ENCODE results near the gene MTMR3.

MTMR3 gene

DNA sequence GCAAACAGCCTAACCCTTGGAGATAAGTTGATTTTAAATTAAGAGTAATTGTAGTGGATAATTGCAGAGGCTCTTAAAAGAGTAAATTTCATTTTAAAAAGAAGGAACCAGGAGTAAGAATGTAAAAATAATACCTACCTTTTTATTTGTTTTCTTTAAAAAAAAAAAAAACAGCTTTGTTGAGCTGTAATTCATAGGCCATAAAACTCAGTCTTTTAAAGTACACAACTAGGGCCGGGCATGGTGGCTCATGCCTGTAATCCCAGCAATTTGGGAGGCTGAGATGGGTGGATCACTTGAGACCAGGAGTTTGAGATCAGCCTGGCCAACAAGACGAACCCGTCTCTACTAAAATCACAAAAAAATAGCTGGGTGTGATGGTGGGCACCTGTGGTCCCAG is 42.4 kb downstream of the MTMR3 start:
- H3K36me3 ChIP-seq (replicated peaks) = no peaks in the 10 kb centered on the region
- DNase-seq = no peak
- no peak overlapping the region for H3K27ac ChIP-seq
- in situ Hi-C loops (cut with HindIII; ENCODE audit: low pct_ligation_motif_present, low sequenced_read_pairs) = no loop called here
- H3K27me3 ChIP-seq (replicated peaks) = no peaks in the 10 kb centered on the region
- TF ChIP-seq, protein P1, sequence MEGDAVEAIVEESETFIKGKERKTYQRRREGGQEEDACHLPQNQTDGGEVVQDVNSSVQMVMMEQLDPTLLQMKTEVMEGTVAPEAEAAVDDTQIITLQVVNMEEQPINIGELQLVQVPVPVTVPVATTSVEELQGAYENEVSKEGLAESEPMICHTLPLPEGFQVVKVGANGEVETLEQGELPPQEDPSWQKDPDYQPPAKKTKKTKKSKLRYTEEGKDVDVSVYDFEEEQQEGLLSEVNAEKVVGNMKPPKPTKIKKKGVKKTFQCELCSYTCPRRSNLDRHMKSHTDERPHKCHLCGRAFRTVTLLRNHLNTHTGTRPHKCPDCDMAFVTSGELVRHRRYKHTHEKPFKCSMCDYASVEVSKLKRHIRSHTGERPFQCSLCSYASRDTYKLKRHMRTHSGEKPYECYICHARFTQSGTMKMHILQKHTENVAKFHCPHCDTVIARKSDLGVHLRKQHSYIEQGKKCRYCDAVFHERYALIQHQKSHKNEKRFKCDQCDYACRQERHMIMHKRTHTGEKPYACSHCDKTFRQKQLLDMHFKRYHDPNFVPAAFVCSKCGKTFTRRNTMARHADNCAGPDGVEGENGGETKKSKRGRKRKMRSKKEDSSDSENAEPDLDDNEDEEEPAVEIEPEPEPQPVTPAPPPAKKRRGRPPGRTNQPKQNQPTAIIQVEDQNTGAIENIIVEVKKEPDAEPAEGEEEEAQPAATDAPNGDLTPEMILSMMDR (IDR thresholded peaks at IDR 0.05; ENCODE audit: low read depth, low read length, missing control alignments) = no peak
- no peak overlapping the region for H3K4me3 ChIP-seq (ENCODE audit: low read depth, low read length)

DNA sequence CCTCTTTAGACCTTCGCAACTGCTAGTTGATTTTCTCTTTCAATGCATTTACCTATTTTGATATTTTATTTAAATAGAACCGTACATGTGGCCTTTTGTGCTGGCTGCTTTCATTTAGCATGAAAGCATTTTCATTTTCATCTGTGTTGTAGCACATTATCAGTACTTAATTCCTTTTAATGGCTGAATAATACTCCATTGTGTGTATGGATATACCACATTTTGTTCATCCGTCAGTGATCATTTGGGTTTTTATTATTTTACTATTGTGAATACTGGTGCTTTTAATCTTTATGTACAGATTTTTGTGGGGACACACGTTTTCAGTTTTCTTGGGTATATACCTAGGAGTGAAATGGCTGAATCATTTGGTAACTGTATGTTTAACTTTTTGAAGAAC is 43.1 kb downstream of the MTMR3 start:
- TF ChIP-seq, protein P1 (IDR thresholded peaks at IDR 0.05; ENCODE audit: low read depth, low read length, missing control alignments) = no peak
- DNase-seq = no peak
- Histone ChIP-seq H3K27me3 (replicated peaks) (no peaks in the 10 kb centered on the region), H3K36me3 (replicated peaks) (no peaks in the 10 kb centered on the region), H3K27ac (no peak overlapping the region), H3K4me3 (ENCODE audit: low read depth, low read length) (no peak overlapping the region)
- in situ Hi-C loops (cut with HindIII; ENCODE audit: low pct_ligation_motif_present, low sequenced_read_pairs) = no loop called here

DNA sequence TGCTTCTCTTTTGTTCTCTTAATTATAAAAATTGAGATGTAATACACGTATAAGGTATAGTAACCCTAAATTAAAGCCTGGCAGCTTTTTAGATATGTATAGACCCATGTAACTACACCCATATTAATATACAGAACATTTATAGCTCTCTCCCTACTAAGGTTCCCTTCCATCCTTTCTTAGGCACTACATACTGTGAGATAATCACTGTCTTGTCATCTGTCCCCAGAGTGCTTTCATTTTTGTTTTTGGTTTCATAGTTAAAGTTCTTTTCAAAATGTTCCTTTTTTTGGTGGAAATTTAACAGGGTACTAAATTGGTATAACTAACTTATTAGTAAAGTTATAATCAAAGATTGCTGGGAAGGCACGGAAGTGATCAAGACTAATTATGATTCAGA is 49.2 kb downstream of the MTMR3 start:
- in situ Hi-C loops (cut with HindIII; ENCODE audit: low pct_ligation_motif_present, low sequenced_read_pairs) = no loop called here

DNA sequence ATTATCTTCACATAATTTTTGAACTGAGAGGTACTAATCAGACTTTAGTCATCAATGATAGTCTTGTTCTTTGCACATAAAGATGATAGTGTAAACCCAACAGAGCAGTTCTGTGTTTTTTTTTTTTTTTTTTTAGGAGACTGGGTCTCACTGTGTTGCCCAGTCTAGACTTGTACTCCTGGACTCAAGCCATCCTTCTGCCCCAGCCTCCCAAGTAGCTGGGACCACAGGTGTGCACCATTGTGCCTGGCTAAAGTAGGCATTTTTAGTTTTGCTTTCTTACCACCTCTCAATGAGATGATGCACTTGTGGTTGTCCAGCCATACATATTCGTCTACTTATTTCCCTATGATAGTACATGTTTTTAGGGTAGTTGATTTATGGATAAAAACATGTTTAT is 50.6 kb downstream of the MTMR3 start:
- no peak for DNase-seq
- TF ChIP-seq, protein P1 (IDR thresholded peaks at IDR 0.05; ENCODE audit: low read depth, low read length, missing control alignments) = no peak
- Histone ChIP-seq H3K27me3 (replicated peaks) (no peaks in the 10 kb centered on the region), H3K4me3 (ENCODE audit: low read depth, low read length) (no peak overlapping the region), H3K36me3 (replicated peaks) (no peaks in the 10 kb centered on the region), H3K27ac (no peak overlapping the region)
- in situ Hi-C loops (cut with HindIII; ENCODE audit: low pct_ligation_motif_present, low sequenced_read_pairs) = no loop called here

More for the DNA sequence above, 49.2 kb downstream of the MTMR3 start:
- no peak for DNase-seq
- no peaks in the 10 kb centered on the region for H3K36me3 ChIP-seq (replicated peaks)
- TF ChIP-seq, protein P1 (IDR thresholded peaks at IDR 0.05; ENCODE audit: low read depth, low read length, missing control alignments) = no peak
- H3K4me3 ChIP-seq (ENCODE audit: low read depth, low read length) = no peak overlapping the region
- H3K27ac ChIP-seq = no peak overlapping the region
- no peaks in the 10 kb centered on the region for H3K27me3 ChIP-seq (replicated peaks)

DNA sequence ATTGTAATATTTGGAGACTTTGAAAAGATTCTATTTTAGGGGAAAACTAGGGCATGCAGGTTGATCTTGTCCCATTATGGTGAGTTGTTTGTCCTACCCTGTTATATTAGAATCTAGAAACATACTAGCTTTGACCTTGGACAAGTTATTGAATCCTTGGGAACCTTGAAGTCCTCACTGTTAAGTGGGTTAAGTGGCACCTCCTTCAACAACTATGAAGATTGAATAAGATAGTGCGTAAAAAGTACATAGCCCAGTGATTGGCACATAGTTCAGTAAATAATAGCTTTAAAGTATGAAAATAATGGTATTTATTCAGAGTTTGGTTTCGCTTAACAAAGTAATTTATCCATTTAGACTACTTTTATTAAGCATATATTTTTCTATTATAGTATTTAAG is 51.6 kb downstream of the MTMR3 start:
- TF ChIP-seq, protein P1 (IDR thresholded peaks at IDR 0.05; ENCODE audit: low read depth, low read length, missing control alignments) = no peak
- H3K27ac ChIP-seq = no peak overlapping the region
- no peaks in the 10 kb centered on the region for H3K27me3 ChIP-seq (replicated peaks)
- in situ Hi-C loops (cut with HindIII; ENCODE audit: low pct_ligation_motif_present, low sequenced_read_pairs) = no loop called here
- no peak for DNase-seq
- H3K4me3 ChIP-seq (ENCODE audit: low read depth, low read length) = no peak overlapping the region
- H3K36me3 ChIP-seq (replicated peaks) = no peaks in the 10 kb centered on the region

DNA sequence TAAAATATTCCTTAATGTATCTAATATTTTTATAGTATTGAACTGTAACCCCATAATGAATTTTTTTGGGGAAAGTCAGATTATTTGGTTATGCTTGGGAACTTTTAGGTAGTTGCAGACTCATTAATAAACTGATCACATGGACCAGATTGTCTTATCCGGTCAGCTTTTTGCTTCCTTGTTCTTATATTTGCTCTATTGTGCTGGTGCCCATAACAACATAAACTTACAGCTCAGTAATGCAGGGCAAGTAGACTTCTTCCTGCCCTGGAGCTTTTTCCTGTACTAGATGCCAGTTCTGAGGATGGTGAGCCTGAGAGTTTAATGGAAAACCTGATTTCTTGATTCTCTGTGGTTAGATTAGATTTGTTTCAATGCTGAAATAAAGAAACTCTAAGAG is 53.2 kb downstream of the MTMR3 start:
- no peaks in the 10 kb centered on the region for H3K36me3 ChIP-seq (replicated peaks)
- TF ChIP-seq, protein P1 (IDR thresholded peaks at IDR 0.05; ENCODE audit: low read depth, low read length, missing control alignments) = no peak
- no peak overlapping the region for H3K4me3 ChIP-seq (ENCODE audit: low read depth, low read length)
- H3K27me3 ChIP-seq (replicated peaks) = no peaks in the 10 kb centered on the region
- H3K27ac ChIP-seq = no peak overlapping the region
- DNase-seq = no peak
- in situ Hi-C loops (cut with HindIII; ENCODE audit: low pct_ligation_motif_present, low sequenced_read_pairs) = no loop called here
